Transverse colon (tissue), 1 donor: Measurements from ENCODE around the gene THTPA.

Experiments
- EP300 ChIP-seq: sonication (generic); formaldehyde crosslinking; IDR thresholded peaks from one replicate; pipeline ENCODE4 v1.6.1; 2017; ENCODE audit warnings: antibody characterized with exemption, low read depth
- POLR2A ChIP-seq: fragments of 450-650 bp; IDR thresholded peaks from one replicate; pipeline ENCODE4 v1.6.1; 2016; ENCODE audit warnings: antibody characterized with exemption, mild to moderate bottlenecking, moderate library complexity

- TF ChIP-seq POLR2A (no peak), EP300 (no peak)
Observed at GRCh38 chr14:23559010-23559925, 3.2 kb downstream of the THTPA start.
